GM10266 (cell line): Measurements from ENCODE around the gene NUDT14.

Experiments used
- DNase-seq: peaks from one replicate; pipeline ENCODE4 v3.0.0; 2012; ENCODE audit errors: extremely low spot score
- CTCF ChIP-seq: IDR thresholded peaks from 2 replicates; pipeline ENCODE4 v1.5.1; 2012; ENCODE audit warnings: mild to moderate bottlenecking, low read depth; ENCODE audit not compliant: control insufficient read depth, insufficient read depth; ENCODE audit errors: missing control alignments

Gene NUDT14

GRCh38 chr14:105163040-105163742, 17.9 kb downstream of the NUDT14 start:
- TF ChIP-seq CTCF, result no peak
- no peak for DNase-seq

GRCh38 chr14:105162669-105162979, 18.5 kb downstream of the NUDT14 start:
- no peak for TF ChIP-seq CTCF
- DNase-seq, result no peak

- no peak for TF ChIP-seq CTCF
- DNase-seq, result no peak
Measured at GRCh38 chr14:105161964-105162668, 19.0 kb downstream of the NUDT14 start.

- TF ChIP-seq CTCF, result no peak
- DNase-seq, result no peak
Measured at GRCh38 chr14:105161309-105161708, 19.8 kb downstream of the NUDT14 start.

GRCh38 chr14:105160776-105161175, 20.3 kb downstream of the NUDT14 start:
- DNase-seq, result no peak
- TF ChIP-seq CTCF, result no peak

- no peak for DNase-seq
- TF ChIP-seq CTCF, result no peak
Measured at GRCh38 chr14:105159344-105159743, 21.8 kb downstream of the NUDT14 start.

- no peak for TF ChIP-seq CTCF
- DNase-seq, result no peak
Measured at GRCh38 chr14:105158794-105159193, 22.3 kb downstream of the NUDT14 start.
